NCI-H2081 (cell line): ENCODE results near the gene KIF7.

ENCODE experiments used
- DNase-seq, 2 experiments: peaks; one replicate each; lab custom pipeline; 2025; lab: John Stamatoyannopoulos, UW

The KIF7 gene

GRCh38 chr15:89647191-89647851 lies 7.9 kb downstream of the KIF7 start:
- DNase-seq: peak; percentile 17 to 37

- DNase-seq: no peak
Measured at GRCh38 chr15:89646416-89647141, 8.7 kb downstream of the KIF7 start.

- no peak for DNase-seq
Measured at GRCh38 chr15:89645680-89646079, 9.6 kb downstream of the KIF7 start.

- DNase-seq: no peak
Measured at GRCh38 chr15:89642106-89642505, 13.2 kb downstream of the KIF7 start.

- DNase-seq: no peak
Measured at GRCh38 chr15:89641053-89641452, 14.2 kb downstream of the KIF7 start.

DNA sequence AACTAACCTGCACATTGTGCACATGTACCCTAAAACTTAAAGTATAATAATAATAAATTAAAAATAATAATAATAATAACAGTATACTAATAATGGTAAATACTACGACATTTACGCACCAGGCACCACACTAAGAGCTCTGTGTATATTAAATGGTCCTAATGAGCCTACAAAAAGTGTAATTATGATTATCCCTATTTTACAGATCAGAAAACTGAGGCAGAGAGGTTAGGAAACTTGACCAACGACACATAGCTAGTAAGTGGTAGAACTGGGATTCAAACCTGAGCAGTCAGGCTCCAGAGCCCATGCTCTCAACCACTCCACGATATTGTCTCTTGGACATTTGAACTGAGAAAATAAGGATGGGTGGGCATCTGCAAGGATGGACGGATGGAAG lies 15.0 kb downstream of the KIF7 start:
- no peak for DNase-seq

DNA sequence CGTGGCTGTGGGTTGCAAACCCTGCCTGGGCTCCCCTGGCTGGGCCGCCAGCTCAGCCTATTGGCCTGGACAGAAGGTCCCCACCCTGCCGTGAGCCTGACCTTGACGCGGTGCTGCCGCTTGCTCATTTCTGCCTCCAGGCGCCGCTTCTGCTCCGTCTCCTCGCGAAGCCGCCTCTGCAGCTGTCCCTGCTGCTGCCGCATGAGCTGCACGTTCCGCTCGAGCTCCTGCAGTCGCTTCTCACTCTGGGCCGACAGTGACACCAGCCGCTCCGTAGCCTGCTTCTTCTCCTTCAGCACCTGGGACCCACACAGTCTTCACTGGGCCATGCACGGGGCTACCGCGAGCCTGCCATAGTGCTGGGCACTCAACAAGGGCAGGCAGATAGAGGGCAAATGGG lies 21.7 kb downstream of the KIF7 start:
- no peak for DNase-seq

DNA sequence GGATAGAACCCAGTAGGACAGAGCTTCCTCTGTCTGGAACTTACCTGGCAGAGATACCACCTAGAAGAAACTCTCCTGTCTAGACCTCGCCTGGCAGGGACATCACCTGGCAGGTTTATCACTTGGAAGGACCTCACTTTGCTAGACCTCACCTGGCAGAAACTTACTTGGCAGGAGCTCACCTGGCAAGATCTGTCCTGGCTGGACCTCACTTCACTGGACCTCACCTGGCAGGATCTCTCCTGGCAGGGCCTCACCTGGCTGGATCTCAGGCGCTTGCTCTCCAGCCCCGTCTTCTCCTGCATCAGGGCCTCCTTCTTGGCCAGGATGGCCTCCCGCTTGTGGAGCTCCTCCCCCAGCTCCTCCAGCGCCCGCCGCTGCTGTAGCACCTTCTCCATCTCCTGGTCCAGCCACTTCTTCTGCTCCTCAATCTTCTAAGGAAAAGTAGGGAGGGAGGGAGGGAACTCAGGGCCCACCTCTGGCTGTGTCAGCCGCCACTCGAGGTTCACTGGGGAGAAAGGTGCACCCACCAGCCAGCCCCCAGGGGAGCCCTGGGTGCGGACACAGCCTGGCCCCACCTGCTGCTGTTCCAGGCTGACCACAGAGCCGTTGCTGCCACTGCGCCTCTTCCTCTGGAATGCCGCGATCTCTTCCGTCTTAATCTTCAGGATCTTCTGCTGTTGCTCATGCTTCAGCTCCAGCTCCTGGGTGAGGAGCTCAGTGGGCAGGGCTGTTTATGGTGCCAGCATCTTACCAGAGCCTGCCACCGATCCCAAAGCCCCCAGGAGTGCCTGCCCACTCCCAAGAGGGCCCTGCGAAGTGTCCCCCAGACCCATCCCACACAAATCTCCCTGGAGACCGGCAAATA lies 22.5 kb downstream of the KIF7 start:
- no peak for DNase-seq

DNA sequence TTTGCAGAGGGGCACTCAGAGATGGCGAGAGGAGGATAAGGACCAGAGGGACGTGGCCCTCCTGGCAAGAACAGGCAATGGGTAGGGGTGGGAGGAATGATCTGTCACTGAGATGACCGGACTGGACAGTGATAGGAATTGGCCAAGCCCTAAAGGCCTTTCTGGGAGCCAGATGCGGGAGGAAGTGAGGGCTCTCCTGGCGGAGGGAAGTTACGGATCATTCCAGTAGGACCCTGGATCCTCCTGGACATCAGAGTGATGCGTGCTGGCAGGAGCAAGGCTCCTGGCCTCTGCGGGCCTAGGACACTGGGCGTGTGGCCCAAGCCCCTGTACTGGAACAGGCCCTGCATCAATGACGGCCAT lies 23.4 kb downstream of the KIF7 start:
- no peak for DNase-seq

DNA sequence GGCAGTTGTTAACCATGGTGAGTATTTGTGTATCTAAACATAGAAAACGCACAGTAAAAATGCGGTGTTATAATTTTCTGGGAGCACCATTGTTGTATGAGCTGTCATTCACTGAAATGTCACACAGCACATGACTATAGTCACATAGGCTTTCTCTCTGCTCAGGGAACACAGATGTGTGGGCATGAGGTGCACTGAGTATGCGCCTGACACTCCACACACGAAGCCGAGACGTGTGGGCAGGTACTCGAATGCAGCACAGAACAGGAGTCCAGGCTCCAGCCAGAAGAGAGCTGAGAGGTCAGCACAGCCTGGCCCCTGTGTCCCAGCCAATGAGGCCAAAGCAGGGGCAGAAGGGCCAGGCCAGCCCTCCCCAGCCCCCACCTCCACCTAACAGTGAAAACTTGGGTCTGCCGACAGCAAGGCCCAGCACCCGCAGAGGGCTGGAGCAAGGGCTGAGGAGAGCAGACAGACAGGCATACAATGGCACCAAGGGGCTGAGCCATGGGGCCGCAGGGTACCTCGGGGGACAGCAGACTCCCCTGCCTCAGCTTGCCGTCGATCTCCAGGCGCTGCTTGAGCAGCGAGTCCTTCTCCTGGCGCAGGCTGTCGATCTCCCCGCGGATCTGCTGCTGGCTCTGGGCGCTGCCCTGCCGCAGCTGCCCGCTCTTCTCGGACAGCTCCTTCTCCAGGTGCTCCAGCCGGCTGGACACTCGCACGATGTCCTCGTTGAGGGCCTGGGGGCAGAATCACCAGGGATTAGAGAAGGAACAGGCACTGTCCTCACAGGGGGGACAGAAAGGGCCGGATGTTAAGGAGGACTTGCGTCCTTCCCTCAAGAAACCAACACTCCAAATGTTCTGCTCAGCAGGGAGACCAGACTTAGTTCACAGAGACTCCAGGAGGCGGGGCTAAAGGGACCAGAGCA lies 24.0 kb downstream of the KIF7 start:
- no peak for DNase-seq

- DNase-seq: no peak
Measured at GRCh38 chr15:89630260-89630659, 25.0 kb downstream of the KIF7 start.

DNA sequence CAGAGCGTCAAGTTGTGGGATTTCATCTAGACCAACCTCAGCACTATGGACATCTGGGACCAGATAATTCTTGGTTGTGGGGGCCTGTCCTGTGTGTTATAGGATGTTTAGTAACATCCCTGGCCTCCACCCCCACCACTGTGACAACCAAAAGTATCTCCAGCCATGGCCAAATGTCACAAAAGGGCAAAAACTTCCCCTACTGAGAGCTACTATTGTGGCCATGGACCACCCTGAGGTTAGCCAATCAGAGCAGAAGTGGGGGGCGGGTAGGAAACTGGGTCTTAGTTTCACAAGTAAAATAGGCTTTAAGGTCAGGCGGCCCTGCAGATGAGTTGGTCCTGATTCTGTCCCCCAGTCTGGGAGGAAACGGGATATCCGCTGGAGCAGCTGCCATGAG lies 25.4 kb downstream of the KIF7 start:
- DNase-seq: no peak

DNA sequence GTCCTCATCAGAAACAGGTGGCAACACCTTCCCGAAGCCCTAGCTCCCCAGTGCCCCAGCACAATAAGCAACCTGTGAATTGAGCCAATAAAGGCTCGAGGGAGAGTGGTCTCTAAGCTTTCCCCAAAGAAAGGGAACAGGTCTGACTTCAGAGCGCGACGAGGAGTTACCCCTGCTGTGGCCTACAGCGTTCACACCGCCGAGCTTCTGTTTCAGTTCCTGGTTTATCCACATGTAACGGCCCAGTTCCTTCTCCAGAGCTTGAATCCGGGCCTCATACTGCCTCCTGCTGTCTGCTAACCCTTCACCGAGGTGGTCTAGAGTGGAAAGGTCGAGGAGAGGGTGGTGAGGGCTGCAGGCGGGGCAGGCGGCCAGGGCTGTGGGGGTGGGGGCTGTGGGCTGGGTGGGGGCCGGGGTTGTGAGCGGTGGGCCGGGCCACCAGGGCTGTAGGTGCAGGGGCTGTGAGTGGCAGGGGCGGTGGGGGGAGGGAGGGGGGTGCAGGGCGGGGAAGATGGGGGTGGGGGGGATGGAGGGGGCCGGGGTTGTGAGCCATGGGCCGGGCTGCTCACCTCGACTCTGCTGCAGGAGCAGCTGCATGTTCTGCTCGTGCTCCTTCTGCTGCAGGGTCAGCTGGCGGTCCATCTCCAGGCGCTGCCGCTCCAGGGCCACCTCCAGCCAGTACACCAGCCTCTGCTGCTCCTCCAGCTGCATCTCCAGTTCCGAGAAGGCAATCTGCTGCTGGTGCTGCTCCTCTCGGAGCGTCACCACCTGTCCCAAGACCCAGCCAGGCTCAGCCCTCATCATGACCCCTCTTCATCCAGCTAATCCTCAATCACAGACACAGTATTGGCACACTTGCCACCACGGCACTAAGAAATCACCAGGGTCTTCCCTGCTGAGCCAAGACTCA lies 26.2 kb downstream of the KIF7 start:
- no peak for DNase-seq

DNA sequence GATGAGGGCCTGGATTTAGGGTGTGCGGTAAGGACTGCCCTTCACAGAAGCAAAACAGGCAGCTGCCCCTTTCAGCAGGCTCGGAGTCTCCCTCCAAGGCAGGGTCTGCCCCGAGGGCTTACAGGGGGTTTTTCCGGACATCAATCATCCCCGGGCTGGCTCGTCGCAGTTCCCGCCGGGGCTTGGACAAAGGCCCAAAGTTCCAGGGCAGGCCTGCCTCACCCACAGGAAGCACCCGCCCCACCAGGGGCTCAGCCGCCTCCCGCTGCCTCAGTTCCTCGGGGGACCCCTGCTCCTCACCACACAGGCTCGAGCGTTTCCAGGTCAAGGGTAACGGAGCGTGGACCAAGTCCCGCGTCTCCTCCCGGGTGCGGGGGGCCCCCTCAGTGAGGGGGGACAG lies 27.0 kb downstream of the KIF7 start:
- DNase-seq: no peak

GRCh38 chr15:89627256-89627970 lies 27.9 kb downstream of the KIF7 start:
- no peak for DNase-seq

- no peak for DNase-seq
Measured at GRCh38 chr15:89625716-89626115, 29.6 kb downstream of the KIF7 start.

- DNase-seq: no peak
Measured at GRCh38 chr15:89623165-89623564, 32.1 kb downstream of the KIF7 start.

DNA sequence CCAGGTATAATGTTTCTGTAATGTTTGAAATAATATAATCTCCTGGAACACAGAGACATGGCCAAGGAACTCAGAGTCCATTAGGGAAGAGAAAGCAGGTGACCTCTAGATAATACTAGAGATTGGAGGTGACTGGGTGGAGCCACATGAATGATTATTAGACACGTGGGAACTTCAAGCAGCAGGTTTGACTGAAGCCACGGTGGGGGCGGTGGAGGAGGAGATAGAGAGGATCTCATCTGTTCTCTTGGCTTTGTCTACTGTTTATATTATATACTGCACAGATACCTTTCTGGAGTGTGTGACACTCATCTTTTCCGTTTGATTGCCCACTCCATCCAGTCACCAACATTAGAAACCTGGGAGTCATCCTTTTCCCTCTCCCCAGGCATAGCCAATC lies 33.7 kb downstream of the KIF7 start:
- no peak for DNase-seq

- no peak for DNase-seq
Measured at GRCh38 chr15:89616228-89616627, 39.0 kb downstream of the KIF7 start.

- no peak for DNase-seq
Measured at GRCh38 chr15:89615135-89615534, 40.1 kb downstream of the KIF7 start.
